Mesenchymal stem cell (in vitro differentiated cells and primary cell): ENCODE data around the gene COP1.

Experiments used
- DNase-seq: peaks from one replicate; pipeline ENCODE4 v3.0.0-alpha.2; 2013
- H2AFZ ChIP-seq: one replicate; pipeline ENCODE4 v1.6.1; 2013; ENCODE audit warnings: low read depth, mild to moderate bottlenecking, control low read depth, inconsistent platforms, low read length, moderate library complexity
- H2AK5ac ChIP-seq: 2 replicates; pipeline ENCODE4 v1.6.1; 2013; ENCODE audit warnings: low read length, moderate library complexity, mild to moderate bottlenecking, inconsistent platforms; ENCODE audit not compliant: severe bottlenecking
- H2BK120ac ChIP-seq: one replicate; pipeline ENCODE4 v1.6.1; 2013; ENCODE audit warnings: low read depth, mild to moderate bottlenecking, inconsistent platforms, low read length, moderate library complexity
- H2BK12ac ChIP-seq, 2 experiments: one replicate each; pipeline ENCODE4 v1.6.1; 2013; ENCODE audit warnings: inconsistent platforms in 2 of 2, low read length in 2 of 2, mild to moderate bottlenecking in 2 of 2, moderate library complexity in 2 of 2, control low read depth in 1 of 2
- H2BK15ac ChIP-seq: one replicate; pipeline ENCODE4 v1.6.1; 2013; ENCODE audit warnings: mild to moderate bottlenecking, low read depth, inconsistent platforms; ENCODE audit not compliant: poor library complexity, severe bottlenecking
- H2BK5ac ChIP-seq: 2 replicates; pipeline ENCODE4 v1.6.1; 2013; ENCODE audit warnings: low read depth, mild to moderate bottlenecking, low read length, control low read depth, inconsistent platforms; ENCODE audit not compliant: poor library complexity, severe bottlenecking
- H3K14ac ChIP-seq, 2 experiments: one replicate each; pipeline ENCODE4 v1.6.1; 2013; ENCODE audit warnings: inconsistent platforms in 2 of 2, low read length in 2 of 2, control low read depth in 1 of 2, mild to moderate bottlenecking in 1 of 2, moderate library complexity in 1 of 2
- H3K18ac ChIP-seq, 2 experiments: one replicate each; pipeline ENCODE4 v1.6.1; 2013; ENCODE audit warnings: inconsistent platforms in 2 of 2, low read length in 2 of 2, control low read depth in 1 of 2, low read depth in 1 of 2, mild to moderate bottlenecking in 1 of 2
- H3K23ac ChIP-seq, 2 experiments: one replicate each; pipeline ENCODE4 v1.6.1; 2013; ENCODE audit warnings: inconsistent platforms in 2 of 2, low read length in 2 of 2, mild to moderate bottlenecking in 2 of 2, moderate library complexity in 2 of 2, control low read depth in 1 of 2
- H3K27ac ChIP-seq: 2 replicates; pipeline ENCODE4 v1.5.1; 2013; ENCODE audit warnings: mild to moderate bottlenecking, moderate library complexity, low read length, control low read depth, inconsistent platforms; ENCODE audit not compliant: poor library complexity, severe bottlenecking
- H3K27me3 ChIP-seq, 2 experiments: 2 replicates each; pipeline versions ENCODE4 v1.6.1 to v1.7.0; 2013; ENCODE audit warnings: low read length in 2 of 2, mild to moderate bottlenecking in 2 of 2, moderate library complexity in 2 of 2, control low read depth in 1 of 2, inconsistent platforms in 1 of 2; ENCODE audit not compliant: control insufficient read depth in 1 of 2, insufficient read depth in 1 of 2
- H3K36me3 ChIP-seq, 2 experiments: 2 replicates each; pipeline versions ENCODE4 v1.6.1 to v1.7.0; 2013; ENCODE audit warnings: low read length in 2 of 2, control low read depth in 1 of 2, inconsistent platforms in 1 of 2, low read depth in 1 of 2, mild to moderate bottlenecking in 1 of 2; ENCODE audit not compliant: insufficient read depth in 2 of 2, control insufficient read depth in 1 of 2
- H3K4ac ChIP-seq, 2 experiments: one replicate each; pipeline ENCODE4 v1.6.1; 2013; ENCODE audit warnings: inconsistent platforms in 2 of 2, low read length in 2 of 2, mild to moderate bottlenecking in 2 of 2, moderate library complexity in 2 of 2, control low read depth in 1 of 2, low read depth in 1 of 2
- H3K4me1 ChIP-seq: 2 replicates; pipeline ENCODE4 v1.6.1; 2013; ENCODE audit warnings: low read depth, low read length, control low read depth; ENCODE audit not compliant: control insufficient read depth, insufficient read depth
- H3K4me2 ChIP-seq: 2 replicates; pipeline ENCODE4 v1.6.1; 2013; ENCODE audit warnings: low read length, mild to moderate bottlenecking, inconsistent platforms; ENCODE audit not compliant: poor library complexity, severe bottlenecking
- H3K4me3 ChIP-seq, 2 experiments: 2 replicates each; pipeline versions ENCODE4 v1.5.1 to v1.7.0; 2013; ENCODE audit warnings: low read length in 2 of 2, mild to moderate bottlenecking in 2 of 2, control low read depth in 1 of 2, low read depth in 1 of 2; ENCODE audit not compliant: insufficient read depth in 1 of 2
- H3K79me1 ChIP-seq: replicated peaks from 2 replicates; pipeline ENCODE4 v1.6.1; 2013; ENCODE audit warnings: mild to moderate bottlenecking, control low read depth, low read length, inconsistent platforms; ENCODE audit not compliant: poor library complexity, severe bottlenecking
- H3K9ac ChIP-seq: 2 replicates; pipeline ENCODE4 v1.7.0; 2013; ENCODE audit warnings: mild to moderate bottlenecking, low read length, moderate library complexity
- H3K9me3 ChIP-seq: 2 replicates; pipeline ENCODE4 v1.7.0; 2013; ENCODE audit warnings: mild to moderate bottlenecking, low read length; ENCODE audit not compliant: control insufficient read depth
- H4K8ac ChIP-seq: one replicate; pipeline ENCODE4 v1.6.1; 2013; ENCODE audit warnings: inconsistent platforms, mild to moderate bottlenecking, low read length, moderate library complexity
- H4K91ac ChIP-seq: one replicate; pipeline ENCODE4 v1.6.1; 2013; ENCODE audit warnings: mild to moderate bottlenecking, low read length, inconsistent platforms
- WGBS: methylation state at CpG from one replicate; pipeline ENCODE4 v1.1.7; 2013; ENCODE audit warnings: mixed read lengths; 5-methylcytosine and 5-hydroxymethylcytosine counted together

The COP1 gene

DNA sequence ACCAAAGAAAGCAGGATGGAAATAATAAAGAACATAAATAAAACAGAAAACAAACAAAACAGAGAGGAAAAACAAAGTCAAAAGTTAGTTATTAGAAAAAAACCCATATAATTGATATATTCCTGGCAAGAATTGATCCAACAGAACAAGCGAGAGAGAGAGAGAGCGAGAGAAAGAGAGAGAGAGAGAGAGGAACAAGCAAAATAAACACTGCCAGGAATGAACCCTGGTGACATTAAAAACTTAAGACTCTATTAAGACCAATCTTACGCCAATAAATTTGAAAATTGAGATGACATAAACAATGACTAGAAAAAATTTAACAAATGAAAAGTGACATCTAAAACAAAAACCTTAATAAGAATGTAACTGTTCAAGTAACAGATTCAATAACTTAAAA lies 64.1 kb downstream of the COP1 start:
- Histone ChIP-seq H3K4me2 (no peak overlapping the region), H4K91ac (no peak overlapping the region), H3K14ac (no peak overlapping the region), H3K9me3 (no peaks in the 10 kb centered on the region), H2BK15ac (no peak overlapping the region), H3K27ac (no peak overlapping the region), H3K4ac (no peak overlapping the region), H4K8ac (no peak overlapping the region), H3K23ac (no peak overlapping the region), H3K36me3 (peaks cover 0 to 33% of the 10 kb centered on the region in 2 experiments), H3K27me3 (no peaks in the 10 kb centered on the region), H3K4me3 (no peak overlapping the region), H3K4me1 (no peaks in the 10 kb centered on the region), H2AFZ (no peak overlapping the region), H3K9ac (no peak overlapping the region), H2BK12ac (no peak overlapping the region), H2BK5ac (no peak overlapping the region), H2BK120ac (no peak overlapping the region), H3K18ac (no peak overlapping the region), H2AK5ac (no peak overlapping the region), H3K79me1 (peaks cover 16% of the 10 kb centered on the region)
- WGBS = no CpG with 5 or more reads among the region's 3 CpGs
- no peak for DNase-seq

DNA sequence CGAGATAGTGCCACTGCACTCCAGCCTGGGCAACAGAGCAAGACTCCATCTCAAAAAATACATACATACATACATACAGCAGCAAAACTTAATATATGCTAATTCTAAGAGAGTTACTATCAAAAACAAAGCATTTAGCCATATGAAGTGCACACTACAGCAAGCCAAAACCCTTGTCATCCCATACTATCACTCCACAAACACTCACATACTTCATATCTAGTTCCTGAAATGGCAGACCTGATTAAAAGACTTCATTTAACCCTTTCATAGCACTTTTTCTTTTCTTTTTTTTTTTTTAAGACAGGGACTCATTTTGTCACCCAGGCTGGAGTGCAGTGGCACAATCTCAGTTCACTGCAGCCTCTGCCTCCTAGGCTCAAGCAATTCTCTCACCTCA lies 65.6 kb downstream of the COP1 start:
- no peaks in the 10 kb centered on the region for H3K4me1 ChIP-seq
- H3K4me2 ChIP-seq = no peak overlapping the region
- WGBS = 100% methylated on average over 1 of the region's 1 CpG
- H3K14ac ChIP-seq = no peak overlapping the region
- no peak overlapping the region for H2BK15ac ChIP-seq
- H3K27ac ChIP-seq = no peak overlapping the region
- no peak overlapping the region for H3K4ac ChIP-seq
- DNase-seq = no peak
- no peak overlapping the region for H4K91ac ChIP-seq
- no peaks in the 10 kb centered on the region for H3K27me3 ChIP-seq
- H2AFZ ChIP-seq = no peak overlapping the region
- H3K4me3 ChIP-seq = no peak overlapping the region
- H2BK5ac ChIP-seq = no peak overlapping the region
- no peak overlapping the region for H2AK5ac ChIP-seq
- H3K9ac ChIP-seq = no peak overlapping the region
- no peak overlapping the region for H2BK12ac ChIP-seq
- no peak overlapping the region for H4K8ac ChIP-seq
- no peaks in the 10 kb centered on the region for H3K9me3 ChIP-seq
- H2BK120ac ChIP-seq = no peak overlapping the region
- peaks cover 17% of the 10 kb centered on the region for H3K79me1 ChIP-seq
- H3K36me3 ChIP-seq = peaks cover 0 to 22% of the 10 kb centered on the region in 2 experiments
- H3K23ac ChIP-seq = no peak overlapping the region
- no peak overlapping the region for H3K18ac ChIP-seq

DNA sequence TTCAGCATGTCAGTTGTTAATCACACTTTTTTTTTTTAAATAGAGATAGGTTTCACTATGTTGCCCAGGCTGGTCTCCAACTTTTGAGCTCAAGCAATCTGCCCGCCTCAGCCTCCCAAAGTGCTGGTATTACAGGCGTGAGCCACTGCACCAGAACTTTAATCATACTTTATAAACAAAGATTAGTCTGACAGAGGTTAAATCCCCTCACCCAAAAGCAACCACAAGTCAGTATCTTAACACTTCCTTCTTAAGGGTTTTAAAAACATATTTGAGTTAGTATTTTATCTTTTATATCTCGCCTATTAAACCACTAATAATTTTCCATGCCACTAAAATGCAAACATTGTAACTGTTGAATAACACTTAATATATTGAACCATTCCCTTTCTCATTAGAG lies 70.2 kb downstream of the COP1 start:
- Histone ChIP-seq H4K91ac (no peak overlapping the region), H3K4me3 (no peak overlapping the region), H3K79me1 (peaks cover 15% of the 10 kb centered on the region), H3K4me2 (no peak overlapping the region), H4K8ac (no peak overlapping the region), H3K14ac (no peak overlapping the region), H2BK15ac (no peak overlapping the region), H3K18ac (no peak overlapping the region), H3K27me3 (no peaks in the 10 kb centered on the region), H2AFZ (no peak overlapping the region), H2BK5ac (no peak overlapping the region), H2AK5ac (no peak overlapping the region), H2BK120ac (no peak overlapping the region), H3K27ac (no peak overlapping the region), H2BK12ac (no peak overlapping the region), H3K9me3 (no peaks in the 10 kb centered on the region), H3K23ac (no peak overlapping the region), H3K36me3 (peaks cover 0 to 33% of the 10 kb centered on the region in 2 experiments), H3K4ac (no peak overlapping the region), H3K9ac (no peak overlapping the region), H3K4me1 (no peaks in the 10 kb centered on the region)
- 81% methylated on average over 2 of the region's 3 CpGs for WGBS
- no peak for DNase-seq

- Histone ChIP-seq H2BK15ac (no peak overlapping the region), H2AFZ (no peak overlapping the region), H3K23ac (no peak overlapping the region), H3K9me3 (no peaks in the 10 kb centered on the region), H3K9ac (no peak overlapping the region), H3K14ac (no peak overlapping the region), H3K27me3 (no peaks in the 10 kb centered on the region), H3K4me2 (no peak overlapping the region), H3K4me3 (no peak overlapping the region), H4K8ac (no peak overlapping the region), H3K79me1 (peaks cover 10% of the 10 kb centered on the region), H2BK5ac (no peak overlapping the region), H3K18ac (no peak overlapping the region), H2AK5ac (no peak overlapping the region), H3K36me3 (peaks cover 0 to 39% of the 10 kb centered on the region in 2 experiments), H3K27ac (no peak overlapping the region), H2BK120ac (no peak overlapping the region), H3K4ac (no peak overlapping the region), H3K4me1 (no peaks in the 10 kb centered on the region), H4K91ac (no peak overlapping the region), H2BK12ac (no peak overlapping the region)
- WGBS = 71% methylated on average over 2 of the region's 2 CpGs
- DNase-seq = no peak
These were observed 72.4 kb downstream of the COP1 start for GRCh38 chr1:176134666-176135065.
